SK-N-SH treated with all-trans-retinoic acid at 6 μM for 48 hours (cell line): ENCODE data around the gene GPR27.

Experiments
- ATAC-seq: fragments of 200-7000 bp; cut with Tn5 transposase; 3 replicates; pipeline ENCODE4 v1.9.1; 2020; ENCODE audit warnings: mild to moderate bottlenecking, moderate library complexity
- ARNTL ChIP-seq: fragments of 450-650 bp; formaldehyde crosslinking; IDR thresholded peaks from 2 replicates; pipeline ENCODE4 v1.5.0; 2020; ENCODE audit warnings: low read depth, mild to moderate bottlenecking, moderate library complexity, borderline replicate concordance
- BACH2 ChIP-seq: fragments of 250-450 bp; sonication (Bioruptor Pico); IDR thresholded peaks from 2 replicates; pipeline ENCODE4 v1.9.0; 2021; ENCODE audit warnings: mild to moderate bottlenecking, borderline replicate concordance
- CREB5 ChIP-seq: fragments of 250-450 bp; sonication (Bioruptor Pico); IDR thresholded peaks from 2 replicates; pipeline ENCODE4 v1.5.1; 2020; ENCODE audit warnings: low read depth, mild to moderate bottlenecking, moderate library complexity
- CSDC2 ChIP-seq: fragments of 250-450 bp; sonication (Bioruptor Pico); IDR thresholded peaks from 2 replicates; pipeline ENCODE4 v1.5.0; 2020; ENCODE audit warnings: mild to moderate bottlenecking, moderate library complexity
- CSRNP3 ChIP-seq: fragments of 250-450 bp; sonication (Bioruptor Pico); IDR thresholded peaks from 2 replicates; pipeline ENCODE4 v1.5.1; 2021; ENCODE audit warnings: mild to moderate bottlenecking, moderate library complexity
- GLIS3 ChIP-seq: fragments of 250-450 bp; sonication (Bioruptor Pico); IDR thresholded peaks from 2 replicates; pipeline ENCODE4 v1.5.0; 2020; ENCODE audit warnings: mild to moderate bottlenecking, moderate library complexity
- OSR1 ChIP-seq: fragments of 250-450 bp; sonication (Bioruptor Pico); IDR thresholded peaks from 2 replicates; pipeline ENCODE4 v1.8.0; 2022; ENCODE audit warnings: moderate library complexity, mild to moderate bottlenecking, inconsistent platforms
- PATZ1 ChIP-seq: fragments of 250-450 bp; sonication (Bioruptor Pico); IDR thresholded peaks from 2 replicates; pipeline ENCODE4 v1.8.0; 2020; ENCODE audit warnings: mild to moderate bottlenecking, moderate library complexity, borderline replicate concordance
- POU6F1 ChIP-seq: fragments of 250-450 bp; sonication (Bioruptor Pico); IDR thresholded peaks from 2 replicates; pipeline ENCODE4 v1.8.0; 2021; ENCODE audit warnings: low read depth, mild to moderate bottlenecking, moderate library complexity, borderline replicate concordance
- PPARA ChIP-seq: fragments of 250-450 bp; sonication (Bioruptor Pico); IDR thresholded peaks from 2 replicates; pipeline ENCODE4 v1.5.0; 2020; ENCODE audit warnings: mild to moderate bottlenecking, borderline replicate concordance
- TCF4 ChIP-seq: fragments of 250-450 bp; sonication (Bioruptor Pico); IDR thresholded peaks from 2 replicates; pipeline ENCODE4 v1.8.0; 2021; ENCODE audit warnings: mild to moderate bottlenecking, moderate library complexity, borderline replicate concordance
- TOX ChIP-seq: fragments of 250-450 bp; sonication (Bioruptor Pico); IDR thresholded peaks from 2 replicates; pipeline ENCODE4 v1.8.0; 2021; ENCODE audit warnings: mild to moderate bottlenecking, moderate library complexity, borderline replicate concordance
- TSHZ2 ChIP-seq: fragments of 250-450 bp; sonication (Bioruptor Pico); IDR thresholded peaks from 2 replicates; pipeline ENCODE4 v1.5.0; 2020; ENCODE audit warnings: mild to moderate bottlenecking, moderate library complexity
- ZC3H10 ChIP-seq: fragments of 250-450 bp; sonication (Bioruptor Pico); IDR thresholded peaks from 2 replicates; pipeline ENCODE4 v1.5.1; 2021; ENCODE audit warnings: mild to moderate bottlenecking, moderate library complexity
- ZFP3 ChIP-seq: fragments of 250-450 bp; sonication (Bioruptor Pico); IDR thresholded peaks from 2 replicates; pipeline ENCODE4 v1.5.0; 2020; ENCODE audit warnings: mild to moderate bottlenecking, moderate library complexity
- ZNF565 ChIP-seq: fragments of 450-650 bp; formaldehyde crosslinking; conservative IDR thresholded peaks from 2 replicates; pipeline ENCODE4 v1.5.0; 2020; ENCODE audit warnings: low read depth, mild to moderate bottlenecking, moderate library complexity
- ZNF70 ChIP-seq: fragments of 450-650 bp; formaldehyde crosslinking; IDR thresholded peaks from 2 replicates; pipeline ENCODE4 v1.5.0; 2020; ENCODE audit warnings: mild to moderate bottlenecking, moderate library complexity
- ZNF8 ChIP-seq: fragments of 450-650 bp; formaldehyde crosslinking; IDR thresholded peaks from 2 replicates; pipeline ENCODE4 v1.5.0; 2020; ENCODE audit warnings: mild to moderate bottlenecking, moderate library complexity

The GPR27 gene

GRCh38 chr3:71786217-71786549 lies 32.5 kb downstream of the GPR27 start:
- ATAC-seq, result no peak
- TF ChIP-seq POU6F1 (CRISPR knock-in tag), result no peak
- no peak for TF ChIP-seq ZNF8 (CRISPR knock-in tag)
- no peak for TF ChIP-seq ZNF565 (CRISPR knock-in tag)
- TF ChIP-seq ARNTL (CRISPR knock-in tag), result no peak
- no peak for TF ChIP-seq ZC3H10 (CRISPR knock-in tag)
- no peak for TF ChIP-seq TOX (CRISPR knock-in tag)
- no peak for TF ChIP-seq CSRNP3
- TF ChIP-seq PPARA (CRISPR knock-in tag), result no peak
- no peak for TF ChIP-seq BACH2 (CRISPR knock-in tag)
- TF ChIP-seq ZNF70, result no peak
- no peak for TF ChIP-seq PATZ1 (CRISPR knock-in tag)
- TF ChIP-seq OSR1 (CRISPR knock-in tag), result no peak

GRCh38 chr3:71786551-71786950 lies 32.9 kb downstream of the GPR27 start:
- ATAC-seq, result no peak

More at GRCh38 chr3:71786551-71786950, 32.9 kb downstream of the GPR27 start:
- TF ChIP-seq CREB5 (CRISPR knock-in tag), result no peak
- TF ChIP-seq TOX (CRISPR knock-in tag), result no peak
- TF ChIP-seq ZNF70, result no peak
- no peak for TF ChIP-seq PATZ1 (CRISPR knock-in tag)
- TF ChIP-seq OSR1 (CRISPR knock-in tag), result no peak
- TF ChIP-seq GLIS3 (CRISPR knock-in tag), result no peak
- no peak for TF ChIP-seq ARNTL (CRISPR knock-in tag)
- no peak for TF ChIP-seq ZFP3 (CRISPR knock-in tag)
- TF ChIP-seq ZNF8 (CRISPR knock-in tag), result no peak
- TF ChIP-seq ZC3H10 (CRISPR knock-in tag), result no peak
- TF ChIP-seq CSDC2, result no peak
- TF ChIP-seq PPARA (CRISPR knock-in tag), result no peak
- no peak for TF ChIP-seq BACH2 (CRISPR knock-in tag)
- no peak for TF ChIP-seq POU6F1 (CRISPR knock-in tag)
- no peak for TF ChIP-seq TCF4 (CRISPR knock-in tag)
- TF ChIP-seq TSHZ2, result no peak
- no peak for TF ChIP-seq CSRNP3
- TF ChIP-seq, all 23 proteins: peak for 0
